Tibial nerve (tissue), 4 donors: ENCODE data around the gene CACHD1.

ENCODE experiments used
- CTCF ChIP-seq, 5 experiments: fragments of 200-600 bp in 3 of 5; fragments of 450-650 bp in 2 of 5; sonication (generic) in 3 of 5; IDR thresholded peaks; one replicate each; pipeline ENCODE4 v1.5.1; 2016 to 2019; ENCODE audit warnings: antibody characterized with exemption in 5 of 5, mild to moderate bottlenecking in 3 of 5, moderate library complexity in 2 of 5
- EP300 ChIP-seq, 2 donors: sonication (generic); formaldehyde crosslinking; IDR thresholded peaks; one replicate each; pipeline ENCODE4 v1.6.1; 2017; ENCODE audit warnings: antibody characterized with exemption in 2 of 2, mild to moderate bottlenecking in 1 of 2
- POLR2A ChIP-seq, 2 donors: fragments of 450-650 bp; IDR thresholded peaks; one replicate each; pipeline ENCODE4 v1.6.1; 2017; ENCODE audit warnings: antibody characterized with exemption in 2 of 2, mild to moderate bottlenecking in 2 of 2, moderate library complexity in 2 of 2

- no peak for TF ChIP-seq CTCF (IDR thresholded peaks at IDR 0.05)
- no peak for TF ChIP-seq POLR2A (IDR thresholded peaks at IDR 0.05)
- TF ChIP-seq EP300 (IDR thresholded peaks at IDR 0.05): peak in 1 of 2 donors; percentile 47
These were observed 72.2 kb downstream of the CACHD1 start for GRCh38 chr1:64542118-64542517.
